ENCODE data around the gene HCFC1R1.

GRCh38 chr16:3029491-3030221 is 5.9 kb upstream of the HCFC1R1 start:
- no peak for TF ChIP-seq CTCF (IDR thresholded peaks at IDR 0.05; ENCODE audit: poor library complexity)
- no peak for TF ChIP-seq EZH2 (IDR thresholded peaks at IDR 0.05; ENCODE audit: borderline replicate concordance)
- TF ChIP-seq EZH2phosphoT487 (IDR thresholded peaks at IDR 0.05; ENCODE audit: low read depth, severe bottlenecking, unreplicated experiment) = no peak

Measured in hepatocyte (in vitro differentiated cells).